HT1080 (cell line): ENCODE measurements around the gene NBAS. TPM values are rescaled to one million over a fixed set of nuclear protein-coding genes. Genes with fewer than 3 reads are reported as not detected.

Experiments used
- DNase-seq: peaks from one replicate; pipeline ENCODE4 v3.0.0-alpha.2; 2015; ENCODE audit warnings: low read depth
- polyA plus RNA-seq, 2 experiments: library from polyadenylated mRNA; depleted of rRNA; stranded (reverse); fragments of >200 nt; gene quantifications; 2 replicates each; pipeline ENCODE4 v1.2.3, GENCODE V29; 2015
- total RNA-seq: library from RNA; depleted of rRNA; stranded (reverse); fragments of >200 nt; shearing (Covaris generic); gene quantifications from 2 replicates; pipeline ENCODE4 v1.2.3, GENCODE V29; 2014; rRNA removed

Gene NBAS
- total RNA-seq = 25.5 and 34.2 TPM in 2 replicates
- 9.6 and 12.7 TPM in 2 replicates for polyA plus RNA-seq (2015; cell fraction: cytosol; rRNA removed)
- polyA plus RNA-seq (2015; cell fraction: nucleus; rRNA removed) = 41.5 and 46.9 TPM in 2 replicates

DNA sequence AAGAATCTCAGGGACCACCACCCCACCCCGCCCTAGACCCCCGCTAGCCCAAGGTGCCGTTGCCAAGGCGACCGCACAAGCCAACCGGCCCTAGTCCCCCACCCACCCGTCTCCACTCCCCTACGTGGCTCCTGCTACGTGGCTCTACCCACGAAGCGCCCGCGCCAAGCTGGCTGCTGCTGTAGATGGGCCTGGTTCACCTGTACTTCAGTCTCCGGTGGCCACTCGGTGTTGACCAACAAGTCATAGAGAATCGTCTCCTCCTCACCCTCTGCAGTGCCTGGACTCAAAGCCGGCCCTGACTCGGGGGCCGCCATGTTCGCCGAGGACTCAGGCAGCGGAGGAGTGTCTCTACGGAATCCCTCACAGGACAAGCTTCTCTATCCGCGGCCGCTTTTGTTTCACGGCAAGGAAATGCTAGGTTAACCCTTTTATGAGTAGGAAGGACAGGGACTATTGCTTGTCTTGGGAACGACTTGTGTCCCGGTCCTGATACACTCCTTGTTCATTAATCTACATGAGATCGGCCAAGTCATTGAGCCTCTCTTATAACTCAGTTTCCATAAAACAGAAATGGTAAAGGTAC lies at the start of gene NBAS:
Gene NBAS, minus strand, starts transcription at position 347 of the 586 bp plus-strand sequence. Its CDS starts 30 bp downstream, at position 317.
- DNase-seq = peak; percentile 79

GRCh38 chr2:15610430-15610952 lies 49.4 kb upstream of the NBAS start:
- DNase-seq = no peak

- no peak for DNase-seq
These were observed 48.4 kb upstream of the NBAS start for GRCh38 chr2:15609341-15610042.

- DNase-seq = no peak
These were observed 47.2 kb upstream of the NBAS start for GRCh38 chr2:15608392-15608761.

DNA sequence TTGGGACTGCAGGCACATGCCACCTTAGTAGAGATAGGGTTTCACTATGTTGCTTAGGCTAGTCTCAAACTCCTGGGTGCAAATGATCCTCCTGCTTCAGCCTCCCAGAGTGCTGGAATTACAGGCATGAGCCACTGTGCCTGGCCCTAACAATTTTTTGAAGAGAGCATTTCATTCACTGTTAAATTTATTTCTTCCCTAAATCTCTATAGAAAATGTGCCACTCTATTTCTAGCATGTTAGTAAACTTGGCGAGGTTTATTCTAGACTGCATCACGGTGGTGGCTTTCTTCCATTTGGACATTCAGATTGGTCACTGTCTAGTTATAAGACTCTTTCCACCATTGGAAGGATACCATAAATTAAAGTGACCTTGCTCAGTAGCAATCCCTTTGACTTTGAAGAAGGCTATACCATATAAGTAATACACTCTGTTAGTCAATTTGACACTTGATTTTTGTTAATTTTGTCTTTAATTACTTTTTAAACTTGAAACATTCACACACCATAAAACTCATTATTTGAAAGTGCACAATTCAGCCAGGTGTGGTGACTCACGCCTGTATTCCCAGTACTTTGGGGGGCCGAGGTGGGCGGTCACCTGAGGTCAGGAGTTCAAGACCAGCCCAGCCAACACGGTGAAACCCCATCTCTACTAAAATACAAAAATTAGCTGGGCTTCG lies 46.7 kb upstream of the NBAS start:
- DNase-seq = no peak

GRCh38 chr2:15606481-15607441 lies 45.6 kb upstream of the NBAS start:
- DNase-seq = no peak

DNA sequence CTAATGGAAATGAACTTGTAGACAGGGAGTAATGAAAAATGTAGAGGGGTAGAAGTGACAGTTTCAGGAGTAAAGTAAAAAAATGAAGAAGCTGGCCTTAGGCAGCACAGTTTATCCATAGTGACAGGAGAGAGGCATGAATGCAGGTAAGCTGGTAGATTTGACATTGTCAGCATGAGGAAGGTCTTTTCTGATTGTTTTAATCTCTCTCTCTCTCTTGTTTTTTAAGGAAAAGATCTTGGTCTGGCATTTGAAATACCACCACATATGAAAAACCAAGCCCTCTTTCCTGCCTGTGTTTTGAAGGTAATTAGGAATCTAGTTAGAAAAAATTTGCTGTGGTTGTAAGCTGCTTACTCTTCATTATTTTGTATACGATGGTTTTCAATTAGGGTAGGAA lies 44.6 kb upstream of the NBAS start:
- no peak for DNase-seq

GRCh38 chr2:15603948-15604347 lies 42.8 kb upstream of the NBAS start:
- DNase-seq = no peak

GRCh38 chr2:15603044-15603765 lies 42.1 kb upstream of the NBAS start:
- no peak for DNase-seq

DNA sequence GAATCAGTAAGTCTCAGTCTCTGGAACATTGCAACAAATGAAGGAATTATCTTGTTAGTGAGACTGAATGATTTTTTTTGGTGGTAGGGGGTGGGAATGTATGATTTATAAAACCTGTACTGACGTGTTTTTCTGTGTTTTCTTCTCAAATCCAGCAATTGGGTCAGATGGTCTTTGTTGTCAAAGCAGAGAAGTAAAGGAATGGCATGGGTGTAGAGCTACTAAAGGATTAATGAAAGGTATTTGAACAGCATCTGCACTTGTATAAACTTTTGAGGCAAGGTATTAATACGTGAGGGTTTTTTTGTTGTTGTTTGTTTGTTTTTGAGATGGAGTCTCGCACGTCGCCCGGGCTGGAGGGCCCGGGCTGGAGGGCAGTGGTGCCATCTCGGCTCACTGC lies 41.3 kb upstream of the NBAS start:
- no peak for DNase-seq

DNA sequence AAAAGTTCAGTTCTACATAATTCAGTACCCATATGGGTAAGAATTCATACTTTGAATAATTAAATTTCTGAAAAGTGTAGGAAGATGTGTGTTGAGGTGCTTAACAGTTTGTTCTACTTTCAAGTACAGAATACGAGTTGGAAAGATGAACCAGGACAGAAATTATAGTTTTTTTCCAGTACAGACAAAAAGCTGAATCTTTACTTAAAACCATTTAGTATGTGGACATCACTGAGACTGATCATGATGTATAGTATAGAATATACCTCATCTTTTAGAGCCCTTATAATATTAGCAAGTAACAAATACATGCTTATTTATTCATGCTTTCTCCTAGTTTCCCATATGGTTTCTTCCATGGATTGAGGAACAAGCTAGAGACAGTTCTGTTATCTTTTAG lies 40.5 kb upstream of the NBAS start:
- no peak for DNase-seq

- no peak for DNase-seq
These were observed 38.9 kb upstream of the NBAS start for GRCh38 chr2:15599994-15600393.

- DNase-seq = no peak
These were observed 35.8 kb upstream of the NBAS start for GRCh38 chr2:15596968-15597367.

GRCh38 chr2:15596350-15596749 lies 35.2 kb upstream of the NBAS start:
- DNase-seq = no peak

DNA sequence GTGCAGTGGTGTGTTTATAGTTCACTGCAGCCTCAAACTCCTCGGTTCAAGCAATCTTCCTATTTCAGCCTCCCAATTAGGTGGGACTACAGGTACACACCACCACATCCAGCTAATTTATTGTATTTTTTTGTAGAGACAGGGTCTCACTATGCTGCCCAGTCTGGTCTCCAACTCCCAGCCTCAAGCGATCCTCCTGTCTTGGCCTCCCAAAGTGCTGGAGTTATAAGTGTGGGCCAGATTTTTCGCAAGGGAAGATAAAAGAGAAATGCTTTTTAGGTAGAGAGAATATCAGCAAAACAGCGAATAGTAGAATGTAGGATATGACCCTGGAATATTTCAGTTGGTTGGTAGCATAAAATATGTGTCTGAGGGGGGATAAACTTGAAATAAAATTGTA lies 34.8 kb upstream of the NBAS start:
- DNase-seq = no peak

DNA sequence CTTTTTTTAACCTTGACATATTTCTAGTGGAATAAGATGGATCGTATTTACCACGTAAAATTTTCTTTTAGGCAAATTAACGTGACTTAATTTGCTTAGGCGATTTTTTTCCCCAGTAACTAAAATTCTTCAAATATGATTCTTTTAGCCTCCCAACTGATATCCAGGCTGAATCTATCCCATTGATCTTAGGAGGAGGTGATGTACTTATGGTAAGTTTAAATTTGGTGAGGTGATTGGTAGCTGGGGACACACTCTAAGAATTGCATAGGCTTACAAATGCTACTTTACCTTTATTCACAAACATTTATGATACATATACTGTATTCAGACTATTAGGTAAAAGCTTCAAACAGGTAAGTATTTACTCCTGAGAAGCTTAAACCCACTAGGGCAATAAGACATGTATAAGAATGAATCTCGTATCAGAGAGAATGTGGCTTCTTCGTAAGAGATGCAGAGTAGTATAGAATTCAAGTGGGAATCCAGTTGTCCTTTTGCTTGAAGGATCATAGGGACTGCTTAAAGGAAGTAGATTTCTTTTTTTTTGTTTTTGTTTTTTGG lies 34.3 kb upstream of the NBAS start:
- DNase-seq = no peak

DNA sequence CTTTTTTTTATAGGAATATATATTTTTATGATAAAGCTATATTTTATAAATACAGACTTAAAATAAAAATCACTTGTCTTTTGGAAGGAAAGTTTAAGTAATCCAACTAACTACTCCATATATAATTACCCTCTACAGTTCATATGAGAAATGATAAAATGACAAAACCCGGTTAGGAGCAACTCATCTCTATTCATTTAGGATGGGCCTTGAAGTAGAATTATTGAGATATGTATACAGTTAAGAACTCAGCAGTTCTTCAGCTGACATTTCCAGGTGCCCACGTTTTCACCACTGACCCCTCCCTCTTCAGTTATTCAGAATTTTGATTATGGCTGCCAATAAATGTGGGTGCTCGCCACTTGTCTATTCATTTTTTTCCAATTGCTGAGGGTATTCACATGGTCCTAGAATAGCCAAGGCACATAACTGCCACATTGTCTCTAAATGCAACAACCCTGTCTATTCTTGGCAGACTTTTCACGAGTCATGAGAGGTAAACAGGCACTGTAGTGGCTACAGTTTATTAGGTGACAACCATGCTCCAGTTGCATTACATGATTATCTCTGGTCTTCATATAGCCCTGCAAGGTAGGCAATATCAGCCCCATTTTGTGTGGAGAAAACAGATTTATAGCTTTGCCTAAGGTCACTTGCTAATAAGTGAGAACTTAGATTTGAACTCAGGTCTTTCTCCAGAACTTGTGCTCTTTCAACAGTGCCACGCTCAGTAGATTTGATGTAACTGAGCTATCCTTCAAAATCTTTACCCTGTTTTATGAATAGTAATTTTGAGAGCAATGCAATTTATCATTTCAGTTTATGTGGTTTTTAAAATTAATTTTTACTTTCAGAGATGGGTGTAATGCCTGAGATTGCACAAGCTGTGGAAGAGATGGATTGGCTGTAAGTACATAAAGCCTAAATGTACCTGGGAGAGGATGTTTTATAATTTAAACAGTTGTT lies 33.4 kb upstream of the NBAS start:
- DNase-seq = no peak

- DNase-seq = no peak
These were observed 32.2 kb upstream of the NBAS start for GRCh38 chr2:15593327-15593705.
